ENCODE results near the gene SLC39A11. TPM values are rescaled to one million over a fixed set of nuclear protein-coding genes. Genes with fewer than 3 reads are reported as not detected.

Gene SLC39A11
- total RNA-seq, 1 experiment from 2014 or later, result 18.9 TPM

- Mint-ChIP-seq H3K27ac (no peak overlapping the region), H3K9me3 (peaks cover 24% of the 10 kb centered on the region), H3K27me3 (ENCODE audit: low read depth) (peaks cover 12% of the 10 kb centered on the region), H3K4me1 (peaks cover 12% of the 10 kb centered on the region), H3K4me3 (no peak overlapping the region), H3K36me3 (peaks cover 16% of the 10 kb centered on the region)
- POLR2A ChIA-PET, result no interaction called here
- CTCF ChIA-PET, result no interaction called here
- no peak for TF ChIP-seq ZNF232 (CRISPR knock-in tag; IDR thresholded peaks at IDR 0.05)
- no peak for TF ChIP-seq MYBL2 (CRISPR knock-in tag; IDR thresholded peaks at IDR 0.05)
- no peak for TF ChIP-seq SMAD3 (CRISPR knock-in tag; IDR thresholded peaks at IDR 0.05; ENCODE audit: borderline replicate concordance)
- DNase-seq (ENCODE audit: low spot score) (no peak), ATAC-seq (no peak)
Observed at GRCh38 chr17:72772331-72772821, 320.1 kb downstream of the SLC39A11 start.

GRCh38 chr17:72771734-72772133 is 320.8 kb downstream of the SLC39A11 start:
- peak; percentile 82 for ATAC-seq
- peaks cover 19% of the 10 kb centered on the region for H3K27me3 Mint-ChIP-seq (ENCODE audit: low read depth)
- H3K36me3 Mint-ChIP-seq, result peaks cover 23% of the 10 kb centered on the region

GRCh38 chr17:72766761-72767356 is 325.6 kb downstream of the SLC39A11 start:
- ChIA-PET POLR2A (no interaction called here), CTCF (interaction anchor here (0.7 kb wide), 1 partner anchor 8 kb away, joined by 3 read pairs; no protein-coding TSS in a partner anchor)
- H3K27ac Mint-ChIP-seq, result no peak overlapping the region
- no peak for ATAC-seq
- H3K4me1 Mint-ChIP-seq, result peaks cover 4% of the 10 kb centered on the region; the same call in 1 of the 2 replicates
- H3K36me3 Mint-ChIP-seq, result peaks cover 31% of the 10 kb centered on the region
- TF ChIP-seq ZNF232 (CRISPR knock-in tag; IDR thresholded peaks at IDR 0.05) (no peak), TEAD4 (CRISPR knock-in tag; IDR thresholded peaks at IDR 0.05) (no peak), SMAD3 (CRISPR knock-in tag; IDR thresholded peaks at IDR 0.05; ENCODE audit: borderline replicate concordance) (no peak), USF2 (CRISPR knock-in tag; IDR thresholded peaks at IDR 0.05) (no peak), FOXP4 (CRISPR knock-in tag; IDR thresholded peaks at IDR 0.05) (no peak), EMX1 (CRISPR knock-in tag; IDR thresholded peaks at IDR 0.05) (no peak), GTF2I (CRISPR knock-in tag; conservative IDR thresholded peaks at IDR 0.05) (no peak), TEAD1 (CRISPR knock-in tag; IDR thresholded peaks at IDR 0.05) (no peak)
- no peak overlapping the region for H3K4me3 Mint-ChIP-seq
- no peak for DNase-seq (ENCODE audit: low spot score)
- H3K27me3 Mint-ChIP-seq (ENCODE audit: low read depth), result peaks cover 65% of the 10 kb centered on the region
- peaks cover 41% of the 10 kb centered on the region for H3K9me3 Mint-ChIP-seq

More at GRCh38 chr17:72771734-72772133, 320.8 kb downstream of the SLC39A11 start:
- Mint-ChIP-seq H3K4me1 (peaks cover 12% of the 10 kb centered on the region), H3K27ac (no peak overlapping the region), H3K4me3 (no peak overlapping the region), H3K9me3 (peaks cover 30% of the 10 kb centered on the region)
- TF ChIP-seq KAT7 (CRISPR knock-in tag; IDR thresholded peaks at IDR 0.05; ENCODE audit: borderline replicate concordance), result no peak
- no peak for TF ChIP-seq ZNF138 (CRISPR knock-in tag; conservative IDR thresholded peaks at IDR 0.05)
- no peak for TF ChIP-seq E2F5 (CRISPR knock-in tag; IDR thresholded peaks at IDR 0.05)
- no peak for TF ChIP-seq IRF2 (CRISPR knock-in tag; IDR thresholded peaks at IDR 0.05; ENCODE audit: borderline replicate concordance, low read depth)
- no peak for TF ChIP-seq ZNF121 (CRISPR knock-in tag; IDR thresholded peaks at IDR 0.05)
- TF ChIP-seq FOXJ3 (CRISPR knock-in tag; IDR thresholded peaks at IDR 0.05; ENCODE audit: borderline replicate concordance), result no peak
- TF ChIP-seq ZNF416 (CRISPR knock-in tag; IDR thresholded peaks at IDR 0.05), result no peak
- no peak for TF ChIP-seq RORB (CRISPR knock-in tag; IDR thresholded peaks at IDR 0.05)
- ChIA-PET POLR2A (no interaction called here), CTCF (no interaction called here)
- no peak for DNase-seq (ENCODE audit: low spot score)
